Right atrium auricular region (tissue), 2 donors: ENCODE results near the gene SLC6A9. TPM values are rescaled to one million over a fixed set of nuclear protein-coding genes. Genes with fewer than 3 reads are reported as not detected.

Experiments
- DNase-seq: peaks from one replicate; pipeline ENCODE4 v3.0.0-alpha.2; 2019; ENCODE audit warnings: low spot score
- H3K27ac ChIP-seq, 2 donors: fragments of 200-600 bp; sonication (generic); 1 replicate in 1 of 2; 2 replicates in 1 of 2; pipeline ENCODE4 v1.5.1; 2016 to 2019
- H3K27me3 ChIP-seq, 2 donors: fragments of 200-600 bp; sonication (generic); one replicate each; pipeline versions ENCODE4 v1.5.1 to v1.6.0; 2017 to 2019
- H3K36me3 ChIP-seq: fragments of 200-600 bp; sonication (generic); one replicate; pipeline ENCODE4 v1.5.1; 2016
- H3K4me1 ChIP-seq, 2 donors: fragments of 200-600 bp; sonication (generic); one replicate each; pipeline versions ENCODE4 v1.5.1 to v1.6.0; 2017 to 2019
- H3K4me3 ChIP-seq, 2 donors: fragments of 200-600 bp; sonication (generic); 1 replicate in 1 of 2; 2 replicates in 1 of 2; pipeline ENCODE4 v1.5.1; 2017 to 2019; ENCODE audit warnings: mild to moderate bottlenecking in 1 of 2, moderate library complexity in 1 of 2
- H3K9me3 ChIP-seq, 2 donors: fragments of 200-600 bp; sonication (generic); one replicate each; pipeline ENCODE4 v1.5.1; 2019
- total RNA-seq, 2 donors: library from RNA; depleted of rRNA; stranded (reverse); fragments of >200 nt; gene quantifications; one replicate each; pipeline ENCODE4 v1.1.0, GENCODE V29; 2016
- TF ChIP-seq, protein P1 (sequence below), 2 donors: fragments of 200-600 bp; sonication (generic); IDR thresholded peaks; one replicate each; pipeline ENCODE4 v1.5.1; 2019; ENCODE audit warnings: antibody characterized with exemption in 2 of 2

Gene SLC6A9
- 1 to 10 TPM; 1.0 to 1.6 TPM for total RNA-seq

DNA sequence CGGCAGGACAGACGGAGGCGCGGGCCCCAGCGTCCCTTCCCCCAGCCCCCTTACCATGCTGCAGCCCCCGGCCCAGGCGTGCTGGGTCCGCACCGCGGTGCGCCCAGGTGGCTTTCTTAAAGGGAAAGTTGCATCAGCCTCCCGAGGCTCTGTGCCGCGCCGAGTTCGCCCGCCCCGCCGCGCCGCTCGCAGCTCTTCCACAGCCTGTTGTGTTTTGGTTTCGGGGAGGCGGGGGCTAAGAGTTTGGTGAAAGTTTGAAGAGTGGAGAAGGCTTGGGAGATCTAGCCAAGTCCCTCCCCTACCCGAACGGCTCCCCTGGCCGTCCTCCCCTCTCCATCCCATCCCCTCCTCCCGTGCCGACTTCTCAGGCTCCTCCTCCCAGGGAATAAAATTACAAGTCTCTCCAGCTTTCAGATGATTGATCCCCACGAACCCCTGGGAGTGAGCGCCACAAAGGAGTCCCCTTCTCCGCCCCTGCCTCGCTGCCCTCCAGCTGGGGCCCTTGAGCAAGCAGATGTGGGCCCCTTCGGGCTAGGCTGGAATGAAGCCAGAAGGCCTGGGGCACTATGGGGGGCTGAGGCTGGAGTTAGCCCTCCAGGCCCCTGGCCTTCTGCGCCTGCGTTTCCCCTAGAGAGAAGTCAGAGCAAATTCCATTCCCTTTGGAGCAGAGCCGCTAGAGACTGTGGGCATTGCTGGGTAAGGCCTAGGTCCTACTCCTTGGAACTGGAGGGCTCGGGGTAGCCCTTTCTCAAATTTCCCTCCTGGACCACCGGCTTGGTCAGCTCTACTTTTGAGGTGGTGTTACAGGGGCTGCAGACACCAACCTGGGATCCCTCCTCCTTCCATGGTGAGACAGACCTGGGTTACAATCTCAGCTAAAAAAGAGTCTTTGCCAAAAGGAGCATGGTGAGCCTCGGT is at the start of gene SLC6A9:
TSS of gene SLC6A9 (minus strand) at position 211 of the 918 bp plus-strand sequence. CDS start 7,185 bp downstream, outside the sequence.
- no peaks in the 10 kb centered on the region for H3K9me3 ChIP-seq
- no peak for DNase-seq
- H3K27ac ChIP-seq: peak within 1 kb of the TSS; percentile 83 to 87
- H3K27me3 ChIP-seq: no peaks in the 10 kb centered on the region
- H3K36me3 ChIP-seq: no peaks in the 10 kb centered on the region
- H3K4me1 ChIP-seq: peaks cover 0 to 39% of the 10 kb centered on the region in 2 donors
- TF ChIP-seq, protein P1, sequence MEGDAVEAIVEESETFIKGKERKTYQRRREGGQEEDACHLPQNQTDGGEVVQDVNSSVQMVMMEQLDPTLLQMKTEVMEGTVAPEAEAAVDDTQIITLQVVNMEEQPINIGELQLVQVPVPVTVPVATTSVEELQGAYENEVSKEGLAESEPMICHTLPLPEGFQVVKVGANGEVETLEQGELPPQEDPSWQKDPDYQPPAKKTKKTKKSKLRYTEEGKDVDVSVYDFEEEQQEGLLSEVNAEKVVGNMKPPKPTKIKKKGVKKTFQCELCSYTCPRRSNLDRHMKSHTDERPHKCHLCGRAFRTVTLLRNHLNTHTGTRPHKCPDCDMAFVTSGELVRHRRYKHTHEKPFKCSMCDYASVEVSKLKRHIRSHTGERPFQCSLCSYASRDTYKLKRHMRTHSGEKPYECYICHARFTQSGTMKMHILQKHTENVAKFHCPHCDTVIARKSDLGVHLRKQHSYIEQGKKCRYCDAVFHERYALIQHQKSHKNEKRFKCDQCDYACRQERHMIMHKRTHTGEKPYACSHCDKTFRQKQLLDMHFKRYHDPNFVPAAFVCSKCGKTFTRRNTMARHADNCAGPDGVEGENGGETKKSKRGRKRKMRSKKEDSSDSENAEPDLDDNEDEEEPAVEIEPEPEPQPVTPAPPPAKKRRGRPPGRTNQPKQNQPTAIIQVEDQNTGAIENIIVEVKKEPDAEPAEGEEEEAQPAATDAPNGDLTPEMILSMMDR (IDR thresholded peaks at IDR 0.05): no peak
- peak within 1 kb of the TSS; percentile 53 to 83 for H3K4me3 ChIP-seq

DNA sequence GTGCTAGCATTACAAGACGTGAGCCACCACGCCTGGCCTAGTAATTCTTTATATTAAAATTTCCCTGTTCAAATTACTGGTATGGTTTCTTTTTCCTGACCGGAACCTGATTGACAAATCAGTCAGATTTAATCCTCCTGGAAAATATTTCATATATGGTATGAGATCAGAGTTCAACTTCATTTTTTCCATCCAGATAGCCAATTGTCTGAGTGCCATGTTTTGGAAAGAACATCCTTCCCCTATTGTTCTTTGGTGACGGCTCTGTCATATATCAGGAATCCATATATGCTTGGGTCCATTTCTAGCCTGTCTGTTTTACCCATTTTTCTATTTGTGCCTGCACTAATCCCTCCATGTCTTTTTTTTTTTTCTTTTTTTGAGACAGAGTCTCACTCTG is 48.3 kb upstream of the SLC6A9 start:
- Histone ChIP-seq H3K27ac (no peak overlapping the region), H3K27me3 (no peaks in the 10 kb centered on the region)
- TF ChIP-seq, protein P1 (IDR thresholded peaks at IDR 0.05): no peak

DNA sequence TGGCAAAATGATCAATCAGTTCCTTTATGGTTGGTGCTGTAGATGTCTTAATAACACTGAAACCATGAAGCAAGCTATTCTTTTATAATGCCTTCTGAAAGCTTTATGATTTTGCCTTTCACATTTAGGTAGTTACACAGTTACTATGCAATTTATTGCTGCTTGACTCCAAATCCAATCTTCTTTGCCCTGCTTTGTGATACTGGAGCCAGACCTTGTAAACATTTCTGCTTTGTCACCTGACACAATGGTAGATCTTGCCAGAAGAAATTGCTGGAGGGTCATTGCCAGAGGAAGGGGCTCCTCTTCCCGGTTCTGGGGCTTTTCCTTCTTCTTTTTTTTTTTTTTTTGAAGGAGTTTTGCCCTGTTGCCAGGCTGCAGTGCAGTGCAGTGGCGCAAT is 46.8 kb upstream of the SLC6A9 start:
- DNase-seq: no peak
- no peaks in the 10 kb centered on the region for H3K9me3 ChIP-seq
- H3K36me3 ChIP-seq: no peaks in the 10 kb centered on the region
- H3K27ac ChIP-seq: no peak overlapping the region
- TF ChIP-seq, protein P1 (IDR thresholded peaks at IDR 0.05): no peak
- no peak overlapping the region for H3K4me3 ChIP-seq
- no peaks in the 10 kb centered on the region for H3K27me3 ChIP-seq
- no peaks in the 10 kb centered on the region for H3K4me1 ChIP-seq

More for the DNA sequence above, 48.3 kb upstream of the SLC6A9 start:
- no peaks in the 10 kb centered on the region for H3K36me3 ChIP-seq
- H3K9me3 ChIP-seq: no peaks in the 10 kb centered on the region
- DNase-seq: no peak
- no peaks in the 10 kb centered on the region for H3K4me1 ChIP-seq
- H3K4me3 ChIP-seq: no peak overlapping the region

DNA sequence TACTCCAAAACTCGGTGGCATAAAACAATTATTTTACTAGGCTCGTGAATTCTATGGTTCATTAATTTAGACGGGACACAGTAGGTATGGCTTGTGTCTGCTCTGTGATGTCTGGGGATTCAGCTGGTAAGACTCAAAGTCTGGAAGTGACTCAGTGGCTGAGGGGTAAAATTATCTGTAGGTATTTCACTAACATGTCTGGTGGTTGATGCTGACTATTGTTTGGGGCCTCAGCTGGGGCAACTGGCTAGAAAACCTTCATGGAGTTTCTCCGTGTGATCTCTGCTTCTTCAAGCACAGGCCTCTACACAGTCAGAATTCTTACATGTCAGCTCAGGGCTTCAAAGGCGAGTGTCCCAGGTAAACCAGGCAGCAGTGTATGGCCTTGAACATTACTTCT is 46.2 kb upstream of the SLC6A9 start:
- DNase-seq: no peak

DNA sequence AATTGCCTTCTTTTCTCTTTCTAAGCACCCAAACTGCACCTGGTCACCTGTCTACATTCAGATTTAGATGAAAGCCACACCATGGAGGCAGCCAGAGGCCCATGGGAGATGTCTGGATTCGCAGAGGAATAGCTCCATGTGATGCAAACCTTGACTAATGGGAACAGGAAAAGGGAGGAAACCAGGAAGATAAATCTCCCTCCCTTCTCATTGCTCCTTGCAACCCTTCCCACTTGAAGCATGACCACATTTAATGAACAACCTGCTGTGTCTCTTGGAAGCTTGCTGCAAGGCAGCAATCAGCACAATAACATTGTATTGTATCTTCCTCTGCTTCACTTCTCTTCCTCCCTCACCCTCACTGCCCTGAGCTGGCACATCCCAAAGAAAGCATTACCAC is 44.8 kb upstream of the SLC6A9 start:
- Histone ChIP-seq H3K9me3 (no peaks in the 10 kb centered on the region), H3K27me3 (no peaks in the 10 kb centered on the region), H3K27ac (no peak overlapping the region), H3K4me3 (no peak overlapping the region), H3K36me3 (no peaks in the 10 kb centered on the region), H3K4me1 (no peaks in the 10 kb centered on the region)
- TF ChIP-seq, protein P1 (IDR thresholded peaks at IDR 0.05): no peak
- no peak for DNase-seq

More for the DNA sequence above, 46.2 kb upstream of the SLC6A9 start:
- Histone ChIP-seq H3K4me3 (no peak overlapping the region), H3K27me3 (no peaks in the 10 kb centered on the region), H3K9me3 (no peaks in the 10 kb centered on the region), H3K4me1 (no peaks in the 10 kb centered on the region), H3K27ac (no peak overlapping the region), H3K36me3 (no peaks in the 10 kb centered on the region)
- TF ChIP-seq, protein P1 (IDR thresholded peaks at IDR 0.05): no peak
